22Rv1 (cell line): Measurements from ENCODE around the gene ITGB1BP1.

Source experiments
- ZFX ChIP-seq: fragments of 450-650 bp; IDR thresholded peaks from 2 replicates; pipeline ENCODE4 v1.6.1; 2017; ENCODE audit warnings: antibody characterized with exemption, borderline replicate concordance
- TF ChIP-seq, protein P1 (sequence below): fragments of 450-650 bp; IDR thresholded peaks from 2 replicates; pipeline ENCODE4 v1.5.1; 2017; ENCODE audit warnings: mild to moderate bottlenecking

DNA sequence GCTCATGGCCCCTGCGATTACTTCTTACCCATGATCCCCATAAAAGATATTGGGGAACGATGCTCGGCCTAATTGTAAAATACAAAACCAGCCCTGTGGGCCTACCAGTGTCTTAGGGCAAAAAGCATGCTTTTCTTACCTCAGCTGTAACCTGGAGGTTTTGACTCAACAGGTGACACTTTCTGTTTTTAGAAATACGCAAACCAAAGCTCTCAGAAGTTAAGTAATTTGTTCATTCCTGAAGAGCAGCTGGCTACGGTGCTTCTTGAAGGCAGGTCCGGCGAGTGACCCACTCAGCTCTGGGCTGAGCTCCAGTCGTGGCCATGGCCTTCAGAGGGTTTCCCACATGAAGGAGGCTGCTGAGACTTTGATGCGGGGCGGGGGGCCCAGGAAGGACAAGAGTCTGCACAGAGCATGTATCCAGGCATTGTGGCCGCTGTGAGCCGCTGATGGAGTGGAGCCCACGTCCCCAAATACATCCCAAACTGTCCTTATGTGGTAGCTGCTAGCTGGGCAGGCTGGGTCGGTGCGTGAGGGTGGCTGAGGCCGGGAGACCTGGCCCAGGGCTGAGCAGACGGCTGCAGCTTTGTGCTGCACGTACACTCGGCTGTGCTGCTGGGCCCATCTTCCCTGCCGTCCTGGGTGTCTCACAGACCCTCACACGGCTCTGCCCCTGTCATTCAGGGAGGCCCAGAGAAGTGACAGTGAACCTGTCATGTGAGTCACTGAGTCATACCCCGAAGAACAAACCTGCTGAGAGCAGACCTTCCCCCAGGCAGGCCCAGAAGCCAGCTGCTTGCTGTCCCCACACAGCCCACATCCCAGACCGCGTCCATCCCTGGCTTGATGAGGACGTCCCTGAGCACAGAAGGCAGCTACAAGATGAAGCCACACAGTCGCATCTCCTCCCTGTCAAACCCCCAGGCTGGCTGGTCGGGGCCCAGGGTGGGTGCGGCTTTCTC lies 34.1 kb downstream of the ITGB1BP1 start:
- TF ChIP-seq, protein P1, sequence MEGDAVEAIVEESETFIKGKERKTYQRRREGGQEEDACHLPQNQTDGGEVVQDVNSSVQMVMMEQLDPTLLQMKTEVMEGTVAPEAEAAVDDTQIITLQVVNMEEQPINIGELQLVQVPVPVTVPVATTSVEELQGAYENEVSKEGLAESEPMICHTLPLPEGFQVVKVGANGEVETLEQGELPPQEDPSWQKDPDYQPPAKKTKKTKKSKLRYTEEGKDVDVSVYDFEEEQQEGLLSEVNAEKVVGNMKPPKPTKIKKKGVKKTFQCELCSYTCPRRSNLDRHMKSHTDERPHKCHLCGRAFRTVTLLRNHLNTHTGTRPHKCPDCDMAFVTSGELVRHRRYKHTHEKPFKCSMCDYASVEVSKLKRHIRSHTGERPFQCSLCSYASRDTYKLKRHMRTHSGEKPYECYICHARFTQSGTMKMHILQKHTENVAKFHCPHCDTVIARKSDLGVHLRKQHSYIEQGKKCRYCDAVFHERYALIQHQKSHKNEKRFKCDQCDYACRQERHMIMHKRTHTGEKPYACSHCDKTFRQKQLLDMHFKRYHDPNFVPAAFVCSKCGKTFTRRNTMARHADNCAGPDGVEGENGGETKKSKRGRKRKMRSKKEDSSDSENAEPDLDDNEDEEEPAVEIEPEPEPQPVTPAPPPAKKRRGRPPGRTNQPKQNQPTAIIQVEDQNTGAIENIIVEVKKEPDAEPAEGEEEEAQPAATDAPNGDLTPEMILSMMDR, result no peak
- no peak for TF ChIP-seq ZFX
